NB4 (cell line): ENCODE data around the gene TERT.

Experiments used
- POLR2A ChIP-seq: IDR thresholded peaks from 2 replicates; pipeline ENCODE4 v1.6.1; 2011; ENCODE audit warnings: mild to moderate bottlenecking; ENCODE audit not compliant: insufficient read length; ENCODE audit errors: extremely low read depth
- TF ChIP-seq, protein P1 (sequence below): IDR thresholded peaks from one replicate; pipeline ENCODE4 v1.5.1; 2012; ENCODE audit warnings: low read depth, low read length

DNA sequence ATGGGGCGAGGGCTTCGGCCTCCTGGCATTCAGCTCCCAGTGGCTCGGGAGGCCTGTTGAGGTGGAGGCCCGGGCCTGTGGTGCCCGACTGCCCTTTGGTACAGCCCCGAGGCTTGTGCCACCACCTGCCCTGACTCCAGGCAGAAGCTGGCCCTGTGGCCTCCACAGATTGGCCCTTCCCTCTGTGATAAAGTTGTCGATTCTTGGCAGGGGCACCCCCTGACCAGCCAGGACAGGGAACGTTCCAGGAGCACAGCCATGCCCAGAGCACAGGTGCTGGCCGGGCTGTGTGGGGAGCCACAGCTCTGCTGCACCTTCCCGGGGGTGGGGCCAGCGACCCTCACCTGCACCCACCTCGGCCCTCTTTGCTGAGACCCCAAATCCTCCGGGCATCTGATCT, 37.0 kb downstream of the TERT start:
- no peak for TF ChIP-seq POLR2A
- TF ChIP-seq, protein P1, sequence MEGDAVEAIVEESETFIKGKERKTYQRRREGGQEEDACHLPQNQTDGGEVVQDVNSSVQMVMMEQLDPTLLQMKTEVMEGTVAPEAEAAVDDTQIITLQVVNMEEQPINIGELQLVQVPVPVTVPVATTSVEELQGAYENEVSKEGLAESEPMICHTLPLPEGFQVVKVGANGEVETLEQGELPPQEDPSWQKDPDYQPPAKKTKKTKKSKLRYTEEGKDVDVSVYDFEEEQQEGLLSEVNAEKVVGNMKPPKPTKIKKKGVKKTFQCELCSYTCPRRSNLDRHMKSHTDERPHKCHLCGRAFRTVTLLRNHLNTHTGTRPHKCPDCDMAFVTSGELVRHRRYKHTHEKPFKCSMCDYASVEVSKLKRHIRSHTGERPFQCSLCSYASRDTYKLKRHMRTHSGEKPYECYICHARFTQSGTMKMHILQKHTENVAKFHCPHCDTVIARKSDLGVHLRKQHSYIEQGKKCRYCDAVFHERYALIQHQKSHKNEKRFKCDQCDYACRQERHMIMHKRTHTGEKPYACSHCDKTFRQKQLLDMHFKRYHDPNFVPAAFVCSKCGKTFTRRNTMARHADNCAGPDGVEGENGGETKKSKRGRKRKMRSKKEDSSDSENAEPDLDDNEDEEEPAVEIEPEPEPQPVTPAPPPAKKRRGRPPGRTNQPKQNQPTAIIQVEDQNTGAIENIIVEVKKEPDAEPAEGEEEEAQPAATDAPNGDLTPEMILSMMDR = no peak
